SH-SY5Y (cell line): ENCODE data around the gene CD3D.

Source experiments
- GATA2 ChIP-seq: IDR thresholded peaks from 2 replicates; pipeline ENCODE4 v1.6.1; 2011; ENCODE audit warnings: mild to moderate bottlenecking, low read depth, low read length
- GATA3 ChIP-seq: IDR thresholded peaks from 2 replicates; pipeline ENCODE4 v1.6.1; 2011; ENCODE audit warnings: low read depth, mild to moderate bottlenecking, low read length, moderate library complexity

Gene CD3D

DNA sequence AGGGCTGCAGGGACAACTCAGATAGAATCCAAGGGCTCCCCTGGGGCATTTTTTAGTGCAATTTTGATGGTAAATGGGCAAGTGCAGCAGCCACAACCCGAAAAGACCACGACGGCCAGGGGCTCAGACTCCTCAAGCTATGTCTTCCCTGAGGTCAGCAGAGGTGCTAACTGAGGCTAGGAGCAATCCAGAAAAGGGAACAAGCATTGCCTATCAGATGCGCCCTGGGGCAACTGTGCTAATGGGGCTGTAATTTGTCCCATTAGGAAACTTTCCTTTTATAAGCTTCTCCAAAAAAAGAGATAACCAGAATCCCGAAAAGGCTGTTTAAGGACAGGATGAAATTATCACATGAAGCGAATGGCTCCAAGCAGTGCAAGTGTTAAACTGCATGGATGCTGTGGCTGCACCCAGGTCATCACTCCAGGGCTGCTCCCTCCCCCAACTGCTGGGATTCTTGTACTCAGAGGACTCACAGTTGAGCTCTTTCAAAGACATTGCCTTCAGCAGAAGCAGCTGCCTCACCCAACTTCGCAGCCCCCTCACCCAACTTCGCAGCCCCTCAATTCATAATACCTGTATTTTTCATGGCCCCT lies 40.8 kb downstream of the CD3D start:
- no peak for TF ChIP-seq GATA2
- TF ChIP-seq GATA3 = no peak

DNA sequence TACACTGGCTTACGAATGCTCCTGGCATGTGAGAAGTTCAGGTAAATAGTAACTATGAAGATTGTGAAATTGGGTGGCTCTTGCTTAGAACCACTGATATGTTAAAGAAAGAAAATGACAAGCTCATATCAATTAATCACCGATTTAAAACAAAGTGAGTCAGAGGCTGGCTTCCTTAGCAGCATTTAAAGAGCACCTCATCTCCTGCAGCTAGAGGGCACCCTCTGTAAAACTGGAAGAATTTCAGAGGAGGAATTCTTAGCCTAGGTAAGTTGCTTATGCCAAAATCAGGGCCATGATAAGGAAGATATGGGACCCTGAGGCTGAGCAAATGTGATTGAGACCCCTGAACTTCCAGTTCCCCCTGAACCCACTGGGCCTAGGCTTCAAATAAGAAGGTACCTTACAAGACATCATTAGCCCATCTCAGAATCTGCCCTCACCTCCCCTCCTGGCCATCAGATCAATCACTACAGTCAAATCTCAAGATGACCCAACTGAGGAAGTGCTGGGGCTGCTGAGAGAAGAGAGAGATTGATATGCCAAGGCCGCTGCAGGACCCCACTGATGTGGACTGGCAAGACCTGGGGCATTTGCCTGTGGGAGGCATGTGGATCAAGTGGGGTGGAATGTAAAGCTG lies 46.6 kb downstream of the CD3D start:
- no peak for TF ChIP-seq GATA2
- no peak for TF ChIP-seq GATA3

- TF ChIP-seq GATA2 (no peak), GATA3 (no peak)
These were observed 47.3 kb downstream of the CD3D start for GRCh38 chr11:118295199-118295598.

DNA sequence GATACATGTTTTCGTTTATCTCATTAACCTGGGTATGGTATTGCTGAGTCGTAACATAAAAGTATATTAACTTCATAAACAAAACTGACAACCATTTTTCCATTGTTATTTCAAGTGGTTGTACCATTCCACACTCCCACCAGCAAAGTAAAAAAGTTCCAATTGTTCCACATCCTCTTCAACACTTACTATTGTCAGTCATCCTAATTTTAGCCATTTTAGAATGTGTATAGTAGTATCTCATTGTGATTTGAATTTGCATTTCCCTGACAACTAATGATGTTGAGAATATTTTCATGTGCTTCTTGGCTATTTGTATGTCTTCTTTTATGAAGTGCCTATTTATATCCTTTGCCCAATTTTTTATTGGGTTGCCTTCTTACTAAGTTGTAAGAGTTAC lies 48.5 kb downstream of the CD3D start:
- no peak for TF ChIP-seq GATA2
- no peak for TF ChIP-seq GATA3

DNA sequence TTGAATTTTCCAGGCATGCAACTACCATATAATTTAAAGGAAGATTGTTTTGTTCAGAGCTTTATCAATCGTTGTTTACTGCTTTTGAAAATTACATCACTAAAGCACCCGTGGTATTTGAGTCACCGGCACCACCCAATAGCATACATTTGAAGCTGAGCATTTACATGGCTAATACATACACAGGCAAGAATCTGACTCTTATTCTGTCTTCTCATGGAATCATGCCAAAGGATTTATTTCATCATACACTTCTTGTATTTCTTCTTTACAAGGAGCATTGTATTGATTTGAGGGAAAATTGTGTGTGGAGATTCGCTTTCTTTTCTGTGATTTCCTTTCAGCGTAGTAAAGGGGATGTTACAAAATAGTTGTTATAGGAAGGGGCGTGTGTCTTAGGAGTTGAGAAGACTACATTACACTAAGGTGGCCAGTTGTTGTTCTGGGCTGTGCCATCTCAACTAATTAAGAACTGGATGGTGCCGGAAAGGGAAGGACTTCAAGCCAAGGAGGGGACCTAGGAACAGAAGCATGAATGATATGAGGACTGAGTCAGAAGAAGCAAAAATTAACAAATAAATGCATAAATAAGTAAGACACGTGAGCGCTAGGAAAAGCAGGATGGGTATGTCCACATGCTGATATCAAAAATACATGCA lies 50.9 kb downstream of the CD3D start:
- no peak for TF ChIP-seq GATA2
- no peak for TF ChIP-seq GATA3

- no peak for TF ChIP-seq GATA3
- TF ChIP-seq GATA2 = no peak
These were observed 51.6 kb downstream of the CD3D start for GRCh38 chr11:118290923-118291322.

GRCh38 chr11:118289401-118289800 lies 53.1 kb downstream of the CD3D start:
- TF ChIP-seq GATA3 = no peak
- TF ChIP-seq GATA2 = no peak
